ENCODE results near the gene SIRT5.

SIRT5 gene

GRCh38 chr6:13589801-13590200 lies 15.4 kb downstream of the SIRT5 start:
- no peak for DNase-seq (ENCODE audit: low spot score)

GRCh38 chr6:13590574-13591153 lies 16.3 kb downstream of the SIRT5 start:
- DNase-seq (ENCODE audit: low spot score) = no peak

GRCh38 chr6:13591205-13591921 lies 17.0 kb downstream of the SIRT5 start:
- no peak for DNase-seq (ENCODE audit: low spot score)

- DNase-seq (ENCODE audit: low spot score) = no peak
Measured at GRCh38 chr6:13593103-13593502, 18.7 kb downstream of the SIRT5 start.

GRCh38 chr6:13593720-13594119 lies 19.3 kb downstream of the SIRT5 start:
- DNase-seq (ENCODE audit: low spot score) = no peak

GRCh38 chr6:13597073-13597472 lies 22.7 kb downstream of the SIRT5 start:
- no peak for DNase-seq (ENCODE audit: low spot score)

- DNase-seq (ENCODE audit: low spot score) = no peak
Measured at GRCh38 chr6:13600036-13600435, 25.6 kb downstream of the SIRT5 start.

GRCh38 chr6:13604135-13604534 lies 29.7 kb downstream of the SIRT5 start:
- no peak for DNase-seq (ENCODE audit: low spot score)

- no peak for DNase-seq (ENCODE audit: low spot score)
Measured at GRCh38 chr6:13604546-13605416, 30.4 kb downstream of the SIRT5 start.

GRCh38 chr6:13605634-13606033 lies 31.2 kb downstream of the SIRT5 start:
- DNase-seq (ENCODE audit: low spot score) = no peak

GRCh38 chr6:13611715-13612114 lies 37.3 kb downstream of the SIRT5 start:
- DNase-seq (ENCODE audit: low spot score) = no peak

- DNase-seq (ENCODE audit: low spot score) = no peak
Measured at GRCh38 chr6:13613029-13613594, 38.7 kb downstream of the SIRT5 start.

GRCh38 chr6:13614126-13614925 lies 39.9 kb downstream of the SIRT5 start:
- peak; percentile 24 for DNase-seq (ENCODE audit: low spot score)

- DNase-seq (ENCODE audit: low spot score) = peak; percentile 97
Measured at GRCh38 chr6:13614926-13615791, 40.8 kb downstream of the SIRT5 start, which contains the start of gene NOL7. Gene NOL7, plus strand, starts transcription at chr6:13615335. Its CDS starts 24 bp downstream, at chr6:13615359.

GRCh38 chr6:13615792-13616120 lies 41.4 kb downstream of the SIRT5 start:
- DNase-seq (ENCODE audit: low spot score) = no peak

GRCh38 chr6:13617066-13617465 lies 42.7 kb downstream of the SIRT5 start:
- no peak for DNase-seq (ENCODE audit: low spot score)

GRCh38 chr6:13624871-13625288 lies 50.5 kb downstream of the SIRT5 start:
- DNase-seq (ENCODE audit: low spot score) = no peak

GRCh38 chr6:13629459-13630116 lies 55.2 kb downstream of the SIRT5 start:
- no peak for DNase-seq (ENCODE audit: low spot score)

GRCh38 chr6:13630499-13630898 lies 56.1 kb downstream of the SIRT5 start:
- no peak for DNase-seq (ENCODE audit: low spot score)

- DNase-seq (ENCODE audit: low spot score) = no peak
Measured at GRCh38 chr6:13633343-13633742, 58.9 kb downstream of the SIRT5 start.

Data from globus pallidus (tissue), 1 donor.